CD4-positive, CD25-positive, alpha-beta regulatory T cell (primary cell): ENCODE measurements around the gene EML4. TPM values are rescaled to one million over a fixed set of nuclear protein-coding genes. Genes with fewer than 3 reads are reported as not detected.

Experiments
- ATAC-seq, 2 donors: fragments of 150-1000 bp; cut with Tn5 transposase; one replicate each; pipeline ENCODE4 v1.10.0; 2021; ENCODE audit warnings: low read depth in 2 of 2, moderate number of reproducible peaks in 2 of 2, moderate library complexity in 1 of 2
- DNase-seq, 3 donors: peaks; one replicate each; pipeline versions ENCODE4 v3.0.0 to v3.0.0-alpha.2; 2012 to 2022; ENCODE audit warnings: mixed read lengths in 1 of 3
- H3K27ac ChIP-seq: one replicate; pipeline ENCODE4 v1.7.0; 2013; ENCODE audit warnings: mild to moderate bottlenecking, low read length; ENCODE audit not compliant: insufficient read depth, poor library complexity, severe bottlenecking
- H3K27me3 ChIP-seq: one replicate; pipeline ENCODE4 v1.7.0; 2013; ENCODE audit warnings: low read length; ENCODE audit not compliant: control insufficient read depth, insufficient read depth
- H3K36me3 ChIP-seq: one replicate; pipeline ENCODE4 v1.7.0; 2013; ENCODE audit warnings: mild to moderate bottlenecking, low read length, moderate library complexity; ENCODE audit not compliant: control insufficient read depth, insufficient read depth
- H3K4me1 ChIP-seq: 2 replicates; pipeline ENCODE4 v1.7.0; 2013; ENCODE audit warnings: mild to moderate bottlenecking, low read length; ENCODE audit not compliant: insufficient read depth, control insufficient read depth, poor library complexity, severe bottlenecking
- H3K4me3 ChIP-seq: one replicate; pipeline ENCODE4 v1.7.0; 2013; ENCODE audit warnings: low read depth, mild to moderate bottlenecking, low read length, moderate library complexity
- H3K9me3 ChIP-seq, 2 experiments: 1 replicate in 1 of 2; 2 replicates in 1 of 2; pipeline ENCODE4 v1.7.0; 2013; ENCODE audit warnings: low read length in 2 of 2, mild to moderate bottlenecking in 1 of 2, moderate library complexity in 1 of 2; ENCODE audit not compliant: control insufficient read depth in 2 of 2
- H3K27ac Mint-ChIP-seq, 3 donors: one replicate each; pipeline ENCODE4 v1.8.0; 2020 to 2022; ENCODE audit warnings: mild to moderate bottlenecking in 3 of 3, mixed read lengths in 3 of 3, moderate library complexity in 2 of 3
- H3K27me3 Mint-ChIP-seq: one replicate; pipeline ENCODE4 v1.8.0; 2022; ENCODE audit warnings: mild to moderate bottlenecking, mixed read lengths
- H3K36me3 Mint-ChIP-seq: one replicate; pipeline ENCODE4 v1.8.0; 2020; ENCODE audit warnings: mixed read lengths
- H3K4me1 Mint-ChIP-seq, 4 donors: one replicate each; pipeline ENCODE4 v1.8.0; 2020 to 2022; ENCODE audit warnings: mixed read lengths in 4 of 4, mild to moderate bottlenecking in 1 of 4
- H3K4me3 Mint-ChIP-seq, 4 donors: one replicate each; pipeline ENCODE4 v1.8.0; 2020 to 2022; ENCODE audit warnings: mild to moderate bottlenecking in 4 of 4, mixed read lengths in 4 of 4, moderate library complexity in 3 of 4
- H3K9me3 Mint-ChIP-seq, 7 donors: one replicate each; pipeline ENCODE4 v1.8.0; 2020 to 2022; ENCODE audit warnings: mixed read lengths in 7 of 7, mild to moderate bottlenecking in 3 of 7, moderate library complexity in 2 of 7
- polyA plus RNA-seq, 4 donors: library from polyadenylated mRNA; unstranded; fragments of 300-500 nt; fragmentation: Illumina TruSeq; gene quantifications; one replicate each; pipeline ENCODE4 v1.2.3, GENCODE V29; 2021
- total RNA-seq: library from RNA; stranded (reverse); gene quantifications from one replicate; pipeline ENCODE4 v1.2.3, GENCODE V29; 2022

The EML4 gene
- total and polyA plus RNA-seq, 5 donors from 2014 or later = 83.7 to 293 (median 90.1) TPM

DNA sequence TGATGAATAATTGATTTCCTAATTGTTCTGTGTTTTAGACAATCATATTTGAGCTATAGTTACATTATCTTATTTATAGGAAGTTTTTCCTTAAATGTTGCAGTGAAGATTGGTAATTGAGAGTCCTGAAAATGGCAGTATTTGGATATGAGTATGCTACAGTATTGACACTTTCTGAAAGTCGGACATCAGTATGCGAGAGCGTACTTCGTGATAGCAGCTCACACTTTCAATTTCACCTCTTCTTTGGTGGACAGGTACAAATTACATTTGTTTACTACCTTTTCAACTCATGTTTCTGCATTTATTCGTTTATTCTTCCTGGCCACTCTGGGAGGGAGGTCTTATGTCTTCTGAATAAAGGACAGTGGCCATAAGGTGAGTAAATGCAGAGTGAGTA, 38.7 kb downstream of the EML4 start:
- no peak overlapping the region for H3K27ac Mint-ChIP-seq
- Histone ChIP-seq H3K4me3 (peak overlapping the region; percentile 29), H3K36me3 (peaks cover 21% of the 10 kb centered on the region), H3K9me3 (no peaks in the 10 kb centered on the region), H3K27ac (no peak overlapping the region), H3K4me1 (peaks cover 67% of the 10 kb centered on the region), H3K27me3 (no peaks in the 10 kb centered on the region)
- no peaks in the 10 kb centered on the region for H3K9me3 Mint-ChIP-seq
- DNase-seq (no peak), ATAC-seq (no peak)
- H3K27me3 Mint-ChIP-seq = no peaks in the 10 kb centered on the region
- peaks cover 10% of the 10 kb centered on the region for H3K36me3 Mint-ChIP-seq
- peaks cover 52 to 86% (median 70%) of the 10 kb centered on the region in 4 donors for H3K4me1 Mint-ChIP-seq
- H3K4me3 Mint-ChIP-seq = peak overlapping the region in 2 of 4 donors; percentile 14 to 20

DNA sequence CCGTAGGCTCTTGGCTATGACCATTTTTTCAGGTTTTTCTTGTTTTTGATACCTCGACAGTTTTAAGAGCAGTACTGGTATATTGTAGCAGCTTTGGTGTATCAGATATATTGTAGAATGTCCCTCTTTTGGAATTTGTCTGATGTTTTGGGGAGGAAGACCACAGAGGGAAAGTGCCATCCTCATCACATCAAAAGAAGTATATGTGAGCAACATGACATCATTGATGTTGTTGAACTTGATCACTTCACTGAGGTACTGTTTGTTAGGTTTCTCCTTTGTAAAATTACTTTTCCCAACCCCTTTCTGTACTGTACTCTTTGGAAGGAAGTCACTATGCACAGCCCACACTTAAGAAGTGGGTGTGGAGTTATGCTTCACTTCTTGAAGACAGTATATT, 41.0 kb downstream of the EML4 start:
- DNase-seq (no peak), ATAC-seq (no peak)
- H3K9me3 ChIP-seq = no peaks in the 10 kb centered on the region
- H3K27me3 Mint-ChIP-seq = no peaks in the 10 kb centered on the region
- H3K4me1 ChIP-seq = peaks cover 57% of the 10 kb centered on the region
- no peaks in the 10 kb centered on the region for H3K27me3 ChIP-seq
- no peak overlapping the region for H3K27ac ChIP-seq
- H3K27ac Mint-ChIP-seq = peak overlapping the region in 2 of 3 donors; percentile 15 to 38
- H3K36me3 Mint-ChIP-seq = peaks cover 10% of the 10 kb centered on the region
- peak overlapping the region in 2 of 4 donors; percentile 2 to 17 for H3K4me3 Mint-ChIP-seq
- peaks cover 48 to 83% (median 66%) of the 10 kb centered on the region in 4 donors for H3K4me1 Mint-ChIP-seq
- H3K4me3 ChIP-seq = peak overlapping the region; percentile 14
- H3K9me3 Mint-ChIP-seq = no peaks in the 10 kb centered on the region
- peaks cover 21% of the 10 kb centered on the region for H3K36me3 ChIP-seq

DNA sequence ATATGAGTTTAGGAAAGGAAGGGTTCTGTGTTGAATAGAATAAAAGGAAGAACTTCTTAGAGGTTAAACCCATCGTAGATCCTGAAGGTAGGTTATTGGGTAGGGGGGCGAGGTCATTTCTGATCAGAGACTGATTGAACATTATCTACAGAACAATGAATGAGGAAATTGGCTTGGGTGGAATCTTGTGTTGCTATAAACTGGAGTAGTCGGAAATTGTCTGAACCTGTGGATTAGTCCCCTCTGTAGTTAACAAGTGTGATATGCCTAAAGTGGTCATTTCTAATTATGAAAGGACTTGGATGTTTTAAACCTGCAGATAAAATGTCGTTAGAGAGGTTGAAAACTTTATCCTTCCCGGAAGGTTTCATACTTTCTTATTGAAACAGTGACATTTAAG, 42.1 kb downstream of the EML4 start:
- Mint-ChIP-seq H3K36me3 (peaks cover 10% of the 10 kb centered on the region), H3K9me3 (no peaks in the 10 kb centered on the region), H3K4me3 (peak overlapping the region in 3 of 4 donors; percentile 10 to 65 (median 59)), H3K27ac (peak overlapping the region; percentile 1 to 55 (median 5)), H3K4me1 (peaks cover 46 to 83% (median 65%) of the 10 kb centered on the region in 4 donors), H3K27me3 (no peaks in the 10 kb centered on the region)
- ATAC-seq (no peak), DNase-seq (no peak)
- H3K27me3 ChIP-seq = no peaks in the 10 kb centered on the region
- peaks cover 21% of the 10 kb centered on the region for H3K36me3 ChIP-seq
- H3K4me1 ChIP-seq = peaks cover 56% of the 10 kb centered on the region
- H3K9me3 ChIP-seq = no peaks in the 10 kb centered on the region
- no peak overlapping the region for H3K27ac ChIP-seq
- H3K4me3 ChIP-seq = peak overlapping the region; percentile 49

DNA sequence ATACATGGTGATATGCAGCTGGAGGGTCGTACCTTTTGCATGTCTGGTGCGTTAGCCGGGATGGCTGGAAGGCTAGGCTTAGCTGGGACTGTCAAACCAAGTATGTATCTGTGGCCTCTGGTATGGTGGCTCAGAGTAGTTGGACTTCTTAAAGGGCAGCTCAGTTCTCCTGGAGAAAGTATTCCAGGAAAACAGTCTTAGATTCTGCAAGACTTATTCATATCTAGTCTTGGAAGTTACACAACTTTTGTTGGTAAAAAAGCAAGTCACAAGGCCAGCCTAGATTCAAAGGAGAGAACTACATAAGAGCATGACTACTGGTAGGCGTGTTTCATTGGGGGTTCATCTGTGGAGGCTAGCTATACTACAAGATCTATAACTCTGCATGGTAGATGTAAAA, 45.5 kb downstream of the EML4 start:
- peak overlapping the region in 3 of 4 donors; percentile 24 to 47 (median 43) for H3K4me3 Mint-ChIP-seq
- no peak for ATAC-seq
- H3K27me3 Mint-ChIP-seq = no peaks in the 10 kb centered on the region
- H3K4me1 ChIP-seq = peaks cover 58% of the 10 kb centered on the region
- no peaks in the 10 kb centered on the region for H3K9me3 Mint-ChIP-seq
- peaks cover 40 to 93% (median 70%) of the 10 kb centered on the region in 4 donors for H3K4me1 Mint-ChIP-seq
- H3K9me3 ChIP-seq = no peaks in the 10 kb centered on the region
- no peak for DNase-seq
- H3K36me3 Mint-ChIP-seq = peaks cover 18% of the 10 kb centered on the region
- peaks cover 21% of the 10 kb centered on the region for H3K36me3 ChIP-seq
- H3K27ac ChIP-seq = no peak overlapping the region
- H3K27me3 ChIP-seq = no peaks in the 10 kb centered on the region
- peak overlapping the region; percentile 15 to 41 (median 32) for H3K27ac Mint-ChIP-seq
- H3K4me3 ChIP-seq = no peak overlapping the region

DNA sequence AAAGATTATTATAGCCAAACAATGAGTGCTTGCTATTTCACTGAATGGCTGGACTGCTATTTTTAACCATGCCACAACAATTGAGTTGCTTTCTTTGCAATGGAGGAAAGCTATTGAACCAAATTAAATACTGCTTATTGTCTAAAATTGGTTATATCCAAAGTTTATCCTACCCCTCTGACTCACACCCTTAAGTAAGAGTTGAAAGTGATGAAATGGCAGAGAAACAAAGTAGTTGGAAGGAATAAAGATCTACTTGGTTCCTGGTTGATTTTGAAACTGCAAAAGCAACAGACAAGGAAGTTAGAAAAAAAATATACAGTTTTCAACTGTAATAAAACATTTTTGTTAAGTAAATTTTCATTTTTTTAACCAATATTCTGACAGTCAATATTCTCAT, 47.5 kb downstream of the EML4 start:
- H3K4me1 ChIP-seq = peaks cover 61% of the 10 kb centered on the region
- Mint-ChIP-seq H3K27ac (peak overlapping the region; percentile 63 to 80 (median 70)), H3K4me3 (peak overlapping the region in 3 of 4 donors; percentile 7 to 10 (median 10)), H3K4me1 (peaks cover 30 to 95% (median 70%) of the 10 kb centered on the region in 4 donors), H3K27me3 (no peaks in the 10 kb centered on the region), H3K9me3 (no peaks in the 10 kb centered on the region), H3K36me3 (peaks cover 9% of the 10 kb centered on the region)
- peaks cover 14% of the 10 kb centered on the region for H3K36me3 ChIP-seq
- H3K27ac ChIP-seq = no peak overlapping the region
- ATAC-seq (no peak), DNase-seq (no peak)
- no peaks in the 10 kb centered on the region for H3K27me3 ChIP-seq
- no peaks in the 10 kb centered on the region for H3K9me3 ChIP-seq
- peak overlapping the region; percentile 30 for H3K4me3 ChIP-seq

DNA sequence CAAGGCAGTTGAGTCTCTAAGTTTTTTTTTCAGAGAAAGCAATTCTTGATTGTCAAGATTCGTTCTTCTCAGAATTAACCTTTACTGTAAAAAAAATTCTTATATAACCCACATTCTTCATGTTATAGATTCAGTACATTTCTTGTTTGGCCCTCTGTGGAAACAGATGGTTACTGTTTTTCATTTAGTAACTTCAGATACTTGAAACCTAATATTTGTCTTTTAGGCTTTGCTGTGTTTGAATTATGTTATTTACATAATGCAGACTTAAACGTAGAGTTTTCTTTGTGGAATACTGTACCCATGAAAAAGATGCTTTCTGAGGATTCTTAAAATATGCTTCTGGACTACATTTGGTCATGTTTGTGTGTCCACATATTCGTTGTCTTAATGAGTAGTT, 48.2 kb downstream of the EML4 start:
- DNase-seq = no peak
- Mint-ChIP-seq H3K27ac (peak overlapping the region in 1 of 3 donors; percentile 33), H3K9me3 (no peaks in the 10 kb centered on the region), H3K27me3 (no peaks in the 10 kb centered on the region), H3K4me1 (peaks cover 29 to 94% (median 69%) of the 10 kb centered on the region in 4 donors), H3K4me3 (no peak overlapping the region), H3K36me3 (peaks cover 9% of the 10 kb centered on the region)
- Histone ChIP-seq H3K4me1 (peaks cover 58% of the 10 kb centered on the region), H3K27me3 (no peaks in the 10 kb centered on the region), H3K4me3 (no peak overlapping the region), H3K27ac (no peak overlapping the region), H3K36me3 (peaks cover 16% of the 10 kb centered on the region), H3K9me3 (no peaks in the 10 kb centered on the region)
- no peak for ATAC-seq

DNA sequence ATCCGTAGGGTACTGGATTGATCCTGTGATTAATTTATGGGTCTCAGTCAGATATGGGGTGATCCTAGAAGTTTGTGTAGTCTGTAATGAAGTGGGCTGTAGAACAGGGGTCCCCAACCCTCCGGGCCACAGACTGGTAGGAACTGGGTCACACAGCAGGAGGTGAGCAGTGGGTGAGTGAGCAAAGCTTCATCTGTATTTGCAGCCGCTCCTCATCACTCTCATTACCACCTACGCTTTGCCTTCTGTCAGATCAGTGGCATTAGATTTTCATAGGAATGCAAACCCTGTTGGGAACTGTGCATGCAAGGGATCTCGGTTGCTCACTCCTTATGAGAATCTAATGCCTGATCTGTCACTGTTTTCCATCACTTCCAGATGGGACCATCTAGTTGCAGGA, 48.8 kb downstream of the EML4 start:
- Mint-ChIP-seq H3K27ac (peak overlapping the region in 1 of 3 donors; percentile 18), H3K4me3 (peak overlapping the region in 3 of 4 donors; percentile 14 to 43 (median 26))

DNA sequence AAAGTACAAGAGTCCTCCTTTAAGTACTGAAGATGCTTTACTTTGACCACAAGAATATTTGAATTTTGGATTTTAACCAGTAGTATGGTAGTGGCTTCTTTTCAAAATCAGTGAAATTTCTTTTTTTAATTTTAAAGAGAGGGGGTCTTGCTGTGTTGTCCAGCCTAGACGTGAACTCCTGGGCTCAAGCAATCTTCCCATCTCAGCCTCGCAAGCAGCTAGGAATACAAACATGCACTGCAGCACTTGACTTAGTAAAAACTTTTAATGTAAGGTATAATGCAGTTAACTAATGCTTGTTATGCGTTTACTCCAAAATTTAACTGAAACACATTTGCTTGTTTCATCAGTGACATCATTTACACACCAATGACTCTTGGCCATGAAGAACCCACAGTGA, 49.6 kb downstream of the EML4 start:
- no peak for ATAC-seq
- peaks cover 15% of the 10 kb centered on the region for H3K36me3 Mint-ChIP-seq
- no peaks in the 10 kb centered on the region for H3K9me3 ChIP-seq
- no peak overlapping the region for H3K27ac ChIP-seq
- no peak for DNase-seq
- peak overlapping the region in 2 of 3 donors; percentile 5 to 81 for H3K27ac Mint-ChIP-seq
- H3K36me3 ChIP-seq = peaks cover 12% of the 10 kb centered on the region
- no peaks in the 10 kb centered on the region for H3K27me3 Mint-ChIP-seq
- no peak overlapping the region for H3K4me3 ChIP-seq
- H3K4me1 ChIP-seq = peaks cover 63% of the 10 kb centered on the region
- no peaks in the 10 kb centered on the region for H3K27me3 ChIP-seq
- H3K4me1 Mint-ChIP-seq = peaks cover 25 to 97% (median 70%) of the 10 kb centered on the region in 4 donors
- H3K9me3 Mint-ChIP-seq = no peaks in the 10 kb centered on the region
- no peak overlapping the region for H3K4me3 Mint-ChIP-seq

More for the DNA sequence above, 48.8 kb downstream of the EML4 start:
- peaks cover 23 to 94% (median 68%) of the 10 kb centered on the region in 4 donors for H3K4me1 Mint-ChIP-seq
- no peak for ATAC-seq
- no peaks in the 10 kb centered on the region for H3K9me3 Mint-ChIP-seq
- DNase-seq = no peak
- no peaks in the 10 kb centered on the region for H3K9me3 ChIP-seq
- no peak overlapping the region for H3K27ac ChIP-seq
- H3K36me3 ChIP-seq = peaks cover 12% of the 10 kb centered on the region
- H3K27me3 ChIP-seq = no peaks in the 10 kb centered on the region
- no peaks in the 10 kb centered on the region for H3K27me3 Mint-ChIP-seq
- H3K36me3 Mint-ChIP-seq = peaks cover 9% of the 10 kb centered on the region
- no peak overlapping the region for H3K4me3 ChIP-seq
- H3K4me1 ChIP-seq = peaks cover 57% of the 10 kb centered on the region
